ENCODE measurements around the gene MCCC2. TPM values are rescaled to one million over a fixed set of nuclear protein-coding genes. Genes with fewer than 3 reads are reported as not detected.

The MCCC2 gene
- total and polyA plus RNA-seq, 2 of the 13 experiments (the other 11 are each of a cell fraction or from before 2014, with no cell fraction given) = 44.8 to 83.6 TPM

DNA sequence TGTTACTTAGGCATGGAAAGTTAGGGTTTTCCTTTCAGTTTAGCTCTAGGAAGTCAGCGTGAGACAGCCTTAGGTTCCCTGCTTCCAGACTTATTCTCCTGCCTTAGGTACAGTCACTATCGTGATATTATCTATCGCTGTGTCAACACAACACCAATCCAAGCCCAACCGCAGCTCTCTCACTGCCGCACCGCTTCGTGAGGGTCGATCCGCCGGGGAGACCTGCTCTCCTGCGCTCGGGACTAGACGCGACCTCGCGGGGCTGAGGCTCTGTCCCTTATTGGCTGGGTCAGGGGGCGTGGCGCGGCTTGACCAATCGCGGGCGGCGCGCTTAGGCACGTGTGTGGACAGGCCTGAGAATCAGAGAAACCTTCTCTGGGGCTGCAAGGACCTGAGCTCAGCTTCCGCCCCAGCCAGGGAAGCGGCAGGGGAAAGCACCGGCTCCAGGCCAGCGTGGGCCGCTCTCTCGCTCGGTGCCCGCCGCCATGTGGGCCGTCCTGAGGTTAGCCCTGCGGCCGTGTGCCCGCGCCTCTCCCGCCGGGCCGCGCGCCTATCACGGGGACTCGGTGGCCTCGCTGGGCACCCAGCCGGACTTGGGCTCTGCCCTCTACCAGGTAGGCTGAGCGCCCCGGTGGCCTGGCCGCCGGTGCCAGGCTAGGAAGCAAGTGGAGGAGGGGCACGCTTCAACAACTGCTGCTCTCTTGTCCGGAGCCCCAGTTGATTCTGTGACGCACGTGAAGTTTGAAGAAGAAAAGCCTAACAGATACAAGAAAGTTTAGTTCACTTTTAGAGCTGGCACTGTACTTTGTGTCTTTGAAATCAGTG lies at the start of gene MCCC2 (continued):
- TF ChIP-seq POGK (CRISPR knock-in tag; conservative IDR thresholded peaks at IDR 0.05) (peak; percentile 43; the same call in 1 of the 2 replicates), ZNF501 (CRISPR knock-in tag; IDR thresholded peaks at IDR 0.05) (peak; percentile 91), ELF1 (CRISPR knock-in tag; IDR thresholded peaks at IDR 0.05) (peak; percentile 50; the same call in 1 of the 2 replicates)

- Histone ChIP-seq H2AFZ (ENCODE audit: low read length) (no peak overlapping the region), H3K79me2 (ENCODE audit: insufficient read depth, low read length) (no peaks in the 10 kb centered on the region), H3K9ac (ENCODE audit: insufficient read depth, low read depth, low read length) (no peak overlapping the region), H3K4me3 (replicated peaks in 1 of 3; ENCODE audit: insufficient read depth in 1 of 3, low read depth in 2 of 3, low read length in 3 of 3) (no peak overlapping the region), H3K27me3 (ENCODE audit: control insufficient read depth in 1 of 2, insufficient read depth in 2 of 2, low read length in 2 of 2) (no peaks in the 10 kb centered on the region), H3K4me2 (ENCODE audit: low read depth, low read length) (no peak overlapping the region), H3K4me1 (ENCODE audit: insufficient read depth, low read length) (no peaks in the 10 kb centered on the region), H4K20me1 (ENCODE audit: insufficient read depth, low read length) (no peaks in the 10 kb centered on the region), H3K36me3 (replicated peaks in 1 of 2; ENCODE audit: control insufficient read depth in 1 of 2, insufficient read depth in 2 of 2, low read length in 2 of 2) (peaks cover 7 to 41% of the 10 kb centered on the region in 2 experiments; a peak in 4 of 5 replicates), H3K27ac (ENCODE audit: extremely low read length, insufficient read depth, low read length) (no peak overlapping the region), H3K9me3 (ENCODE audit: low read length) (no peaks in the 10 kb centered on the region)
- BruUV-seq (replicated peaks) = no TSS peak
- CTCF ChIA-PET (ENCODE audit: low intra/inter-chr PET ratio, low total read pairs) = no interaction called here
- ATAC-seq (no peak), FAIRE-seq (no peak), DNase-seq (ENCODE audit: low spot score) (no peak)
- POLR2A ChIA-PET = no interaction called here
- WGBS (ENCODE audit: low lambda C conversion rate) = 97% methylated on average over 3 of the region's 3 CpGs
- in situ Hi-C loops (cut with HindIII; ENCODE audit: extremely low pct_ligation_motif_present, low pct_unique_long_range_greater_than_20kb) = no loop called here
- intact Hi-C loops (cut with micrococcal nuclease; ENCODE audit: unreplicated experiment) = loop anchor here (10.0 kb wide), 1 partner anchor 217 kb away; no protein-coding TSS in a partner anchor
- no peak for TF ChIP-seq ZFP41 (CRISPR knock-in tag; IDR thresholded peaks at IDR 0.05; ENCODE audit: borderline replicate concordance)
- no peak for TF ChIP-seq PAX8 (CRISPR knock-in tag; IDR thresholded peaks at IDR 0.05; ENCODE audit: borderline replicate concordance)
- TF ChIP-seq NR2C2 (CRISPR knock-in tag; IDR thresholded peaks at IDR 0.05; ENCODE audit: borderline replicate concordance) = no peak
- no peak for TF ChIP-seq CENPX (CRISPR knock-in tag; IDR thresholded peaks at IDR 0.05)
- TF ChIP-seq ZBTB14 (CRISPR knock-in tag; IDR thresholded peaks at IDR 0.05) = no peak
- TF ChIP-seq ZNF83 (CRISPR knock-in tag; IDR thresholded peaks at IDR 0.05; ENCODE audit: borderline replicate concordance) = no peak
- TF ChIP-seq, protein P1, sequence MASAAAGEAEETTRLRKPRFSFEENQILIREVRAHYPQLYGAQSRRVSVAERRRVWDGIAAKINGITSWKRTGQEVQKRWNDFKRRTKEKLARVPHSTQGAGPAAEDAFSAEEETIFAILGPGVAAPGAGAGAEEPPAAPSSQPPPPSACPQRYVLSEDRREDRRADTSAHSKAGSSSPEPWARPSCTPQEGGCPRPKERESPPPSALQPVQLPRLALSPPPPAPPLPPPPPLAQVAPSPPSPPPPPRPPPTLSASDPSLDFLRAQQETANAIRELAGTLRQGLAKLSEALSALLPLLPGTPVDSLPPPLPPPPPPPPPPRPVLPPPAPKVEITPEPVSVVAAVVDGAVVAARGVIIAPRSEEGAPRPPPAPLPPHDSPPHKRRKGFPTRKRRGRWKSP (CRISPR knock-in tag; IDR thresholded peaks at IDR 0.05) = no peak
- no peak for TF ChIP-seq TGIF2 (CRISPR knock-in tag; IDR thresholded peaks at IDR 0.05)
- no peak for TF ChIP-seq GRHL1 (CRISPR knock-in tag; conservative IDR thresholded peaks at IDR 0.05)
Observed at GRCh38 chr5:71537687-71538086, 49.5 kb upstream of the MCCC2 start.

All from HepG2 (cell line).